ENCODE results near the gene SMG5. TPM values are rescaled to one million over a fixed set of nuclear protein-coding genes. Genes with fewer than 3 reads are reported as not detected.

The SMG5 gene
- total and polyA plus RNA-seq, 2 experiments from 2014 or later, result 54.9 to 65.9 TPM

- no peak for DNase-seq (ENCODE audit: low spot score)
- 80% methylated on average over 16 of the region's 16 CpGs for WGBS (ENCODE audit: low lambda C conversion rate, missing lambda C conversion rate)
- H3K36me3 ChIP-seq (replicated peaks; ENCODE audit: insufficient read depth, low read depth), result no peaks in the 10 kb centered on the region
Measured at GRCh38 chr1:156246781-156247459, 35.7 kb downstream of the SMG5 start.

GRCh38 chr1:156246241-156246780 is 36.3 kb downstream of the SMG5 start:
- H3K4me1 ChIP-seq (ENCODE audit: insufficient read depth), result no peaks in the 10 kb centered on the region
- H4K20me1 ChIP-seq (ENCODE audit: insufficient read depth, poor library complexity, severe bottlenecking), result no peaks in the 10 kb centered on the region
- no peaks in the 10 kb centered on the region for H3K79me2 ChIP-seq
- no peaks in the 10 kb centered on the region for H3K36me3 ChIP-seq (replicated peaks; ENCODE audit: insufficient read depth, low read depth)
- H3K9me3 ChIP-seq (ENCODE audit: low read depth), result no peaks in the 10 kb centered on the region
- 86% methylated on average over 9 of the region's 10 CpGs for WGBS (ENCODE audit: low lambda C conversion rate, missing lambda C conversion rate)
- H3K27ac ChIP-seq, result no peak overlapping the region
- no peaks in the 10 kb centered on the region for H3K9me2 ChIP-seq (replicated peaks; ENCODE audit: insufficient read depth)
- no peaks in the 10 kb centered on the region for H3K27me3 ChIP-seq
- H2AFZ ChIP-seq, result no peak overlapping the region
- no peak overlapping the region for H3K4me3 ChIP-seq
- TF ChIP-seq, protein P1, sequence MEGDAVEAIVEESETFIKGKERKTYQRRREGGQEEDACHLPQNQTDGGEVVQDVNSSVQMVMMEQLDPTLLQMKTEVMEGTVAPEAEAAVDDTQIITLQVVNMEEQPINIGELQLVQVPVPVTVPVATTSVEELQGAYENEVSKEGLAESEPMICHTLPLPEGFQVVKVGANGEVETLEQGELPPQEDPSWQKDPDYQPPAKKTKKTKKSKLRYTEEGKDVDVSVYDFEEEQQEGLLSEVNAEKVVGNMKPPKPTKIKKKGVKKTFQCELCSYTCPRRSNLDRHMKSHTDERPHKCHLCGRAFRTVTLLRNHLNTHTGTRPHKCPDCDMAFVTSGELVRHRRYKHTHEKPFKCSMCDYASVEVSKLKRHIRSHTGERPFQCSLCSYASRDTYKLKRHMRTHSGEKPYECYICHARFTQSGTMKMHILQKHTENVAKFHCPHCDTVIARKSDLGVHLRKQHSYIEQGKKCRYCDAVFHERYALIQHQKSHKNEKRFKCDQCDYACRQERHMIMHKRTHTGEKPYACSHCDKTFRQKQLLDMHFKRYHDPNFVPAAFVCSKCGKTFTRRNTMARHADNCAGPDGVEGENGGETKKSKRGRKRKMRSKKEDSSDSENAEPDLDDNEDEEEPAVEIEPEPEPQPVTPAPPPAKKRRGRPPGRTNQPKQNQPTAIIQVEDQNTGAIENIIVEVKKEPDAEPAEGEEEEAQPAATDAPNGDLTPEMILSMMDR (IDR thresholded peaks at IDR 0.05; ENCODE audit: poor library complexity), result no peak
- TF ChIP-seq EZH2phosphoT487 (IDR thresholded peaks at IDR 0.05; ENCODE audit: low read depth, severe bottlenecking, unreplicated experiment), result no peak
- no peak for TF ChIP-seq EZH2 (IDR thresholded peaks at IDR 0.05; ENCODE audit: borderline replicate concordance)
- no peak for DNase-seq (ENCODE audit: low spot score)
- H3K4me2 ChIP-seq, result no peak overlapping the region

More at GRCh38 chr1:156246781-156247459, 35.7 kb downstream of the SMG5 start:
- H3K27me3 ChIP-seq, result no peaks in the 10 kb centered on the region
- H3K9me3 ChIP-seq (ENCODE audit: low read depth), result no peaks in the 10 kb centered on the region
- H3K79me2 ChIP-seq, result no peaks in the 10 kb centered on the region
- H2AFZ ChIP-seq, result no peak overlapping the region
- H3K9me2 ChIP-seq (replicated peaks; ENCODE audit: insufficient read depth), result no peaks in the 10 kb centered on the region
- H3K4me3 ChIP-seq, result no peak overlapping the region
- H3K27ac ChIP-seq, result no peak overlapping the region
- no peaks in the 10 kb centered on the region for H3K4me1 ChIP-seq (ENCODE audit: insufficient read depth)
- no peaks in the 10 kb centered on the region for H4K20me1 ChIP-seq (ENCODE audit: insufficient read depth, poor library complexity, severe bottlenecking)
- no peak overlapping the region for H3K4me2 ChIP-seq
- TF ChIP-seq EZH2phosphoT487 (IDR thresholded peaks at IDR 0.05; ENCODE audit: low read depth, severe bottlenecking, unreplicated experiment) (no peak), EZH2 (IDR thresholded peaks at IDR 0.05; ENCODE audit: borderline replicate concordance) (no peak)
- TF ChIP-seq, protein P1 (IDR thresholded peaks at IDR 0.05; ENCODE audit: poor library complexity), result no peak

DNA sequence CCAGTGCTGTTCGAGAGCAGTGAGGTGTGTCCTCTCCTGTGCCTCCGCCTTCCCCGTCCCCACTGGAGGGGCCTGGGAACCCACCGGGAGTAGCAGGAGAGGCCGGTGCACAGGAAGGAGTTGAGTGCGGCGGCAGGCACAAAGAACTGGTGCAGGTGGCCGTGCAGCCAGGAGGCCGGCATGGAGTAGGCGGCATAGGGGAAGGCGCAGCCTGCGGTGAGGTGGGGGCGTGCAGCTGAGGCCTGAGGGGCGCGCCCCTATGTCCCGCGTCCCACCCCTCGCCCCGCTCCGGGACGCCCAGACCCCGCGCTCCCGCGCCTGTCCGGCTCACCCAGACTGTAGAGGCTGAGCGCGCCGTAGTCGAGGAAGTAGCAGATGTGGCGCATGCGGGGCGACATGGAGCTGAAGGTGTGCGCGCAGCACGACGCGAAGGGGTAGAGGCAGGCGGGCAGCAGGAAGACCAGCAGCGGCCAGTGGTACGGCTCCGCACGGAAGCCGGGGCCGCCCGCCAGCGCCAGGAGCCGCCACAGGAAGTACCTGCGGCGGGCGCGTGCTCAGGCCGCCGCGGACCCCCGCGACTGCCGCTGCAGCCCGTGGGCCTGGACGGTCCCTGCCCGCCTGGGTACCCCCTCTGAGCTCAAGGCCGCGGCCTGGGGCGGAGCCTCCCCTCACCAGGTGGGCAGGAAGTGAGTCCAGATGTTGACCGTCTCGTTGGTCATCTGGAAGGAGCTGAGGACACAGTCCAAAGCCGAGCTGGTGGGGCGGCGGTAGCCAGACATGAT is 37.0 kb downstream of the SMG5 start:
- Histone ChIP-seq H3K4me2 (peak overlapping the region; percentile 70), H3K36me3 (replicated peaks; ENCODE audit: insufficient read depth, low read depth) (no peaks in the 10 kb centered on the region), H2AFZ (no peak overlapping the region), H4K20me1 (ENCODE audit: insufficient read depth, poor library complexity, severe bottlenecking) (no peaks in the 10 kb centered on the region), H3K79me2 (no peaks in the 10 kb centered on the region), H3K9me2 (replicated peaks; ENCODE audit: insufficient read depth) (no peaks in the 10 kb centered on the region), H3K4me1 (ENCODE audit: insufficient read depth) (no peaks in the 10 kb centered on the region), H3K27ac (no peak overlapping the region), H3K9me3 (ENCODE audit: low read depth) (no peaks in the 10 kb centered on the region), H3K4me3 (no peak overlapping the region), H3K27me3 (no peaks in the 10 kb centered on the region)
- 62% methylated on average over 64 of the region's 69 CpGs for WGBS (ENCODE audit: low lambda C conversion rate, missing lambda C conversion rate)
- TF ChIP-seq, protein P1 (IDR thresholded peaks at IDR 0.05; ENCODE audit: poor library complexity), result no peak
- TF ChIP-seq EZH2 (IDR thresholded peaks at IDR 0.05; ENCODE audit: borderline replicate concordance) (no peak), EZH2phosphoT487 (IDR thresholded peaks at IDR 0.05; ENCODE audit: low read depth, severe bottlenecking, unreplicated experiment) (no peak)
- peak; percentile 43 for DNase-seq (ENCODE audit: low spot score)
